Activated naive CD4-positive, alpha-beta T cell treated with anti-CD3 and anti-CD28 coated beads, Interleukin-2, amount 50 U/mL, for 72 hours (primary cell): ENCODE results near the gene DNAJC5. TPM values are rescaled to one million over a fixed set of nuclear protein-coding genes. Genes with fewer than 3 reads are reported as not detected.
"Not testable (repeated sequence)": the region's sequence is repeated elsewhere in the genome, so short reads cannot be mapped to it uniquely, and the experiment has no call there.

Source experiments
- ATAC-seq, 2 donors: fragments of 150-1000 bp; cut with Tn5 transposase; 2 replicates each; pipeline ENCODE4 v1.10.0; 2021; ENCODE audit warnings: mild to moderate bottlenecking in 2 of 2, moderate library complexity in 2 of 2
- DNase-seq, 2 donors: peaks; one replicate each; pipeline ENCODE4 v3.0.0; 2021 to 2022; ENCODE audit warnings: low spot score in 2 of 2
- H3K27ac Mint-ChIP-seq, 2 donors: one replicate each; pipeline ENCODE4 v1.8.0; 2022; ENCODE audit warnings: mild to moderate bottlenecking in 2 of 2, mixed read lengths in 2 of 2
- H3K36me3 Mint-ChIP-seq, 2 donors: one replicate each; pipeline ENCODE4 v1.8.0; 2022; ENCODE audit warnings: mixed read lengths in 2 of 2
- H3K9me3 Mint-ChIP-seq, 2 donors: one replicate each; pipeline ENCODE4 v1.8.0; 2022; ENCODE audit warnings: mixed read lengths in 2 of 2
- total RNA-seq, 2 donors: library from RNA; stranded (reverse); gene quantifications; one replicate each; pipeline ENCODE4 v1.2.3, GENCODE V29; 2022

Gene DNAJC5
- total RNA-seq, 2 donors from 2014 or later, result 30.7 to 41.9 TPM

GRCh38 chr20:63858393-63859165 is 36.3 kb upstream of the DNAJC5 start:
- ATAC-seq (no peak), DNase-seq (no peak)
- Mint-ChIP-seq H3K9me3 (no peaks in the 10 kb centered on the region), H3K36me3 (peaks cover 7% of the 10 kb centered on the region in 2 donors), H3K27ac (peak overlapping the region in 1 of 2 donors; percentile 82)

- DNase-seq (no peak), ATAC-seq (no peak)
- no peaks in the 10 kb centered on the region for H3K9me3 Mint-ChIP-seq
- H3K27ac Mint-ChIP-seq, result peak overlapping the region in 1 of 2 donors; percentile 82
- H3K36me3 Mint-ChIP-seq, result peaks cover 10 to 13% of the 10 kb centered on the region in 2 donors
These were observed 35.7 kb upstream of the DNAJC5 start for GRCh38 chr20:63859166-63859699.

- DNase-seq, result no peak
- ATAC-seq, result no peak
- H3K27ac Mint-ChIP-seq, result peak overlapping the region in 1 of 2 donors; percentile 84
- no peaks in the 10 kb centered on the region for H3K9me3 Mint-ChIP-seq
- H3K36me3 Mint-ChIP-seq, result peaks cover 12 to 16% of the 10 kb centered on the region in 2 donors
These were observed 34.4 kb upstream of the DNAJC5 start for GRCh38 chr20:63860325-63861051.

GRCh38 chr20:63861365-63861934 is 33.5 kb upstream of the DNAJC5 start, which contains the start of gene ABHD16B:
Gene ABHD16B (plus strand): TSS chr20:63861498. CDS start chr20:63861541, 43 bp downstream.
- H3K27ac Mint-ChIP-seq, result peak within 1 kb of the TSS in 1 of 2 donors; percentile 84
- peaks cover 20 to 23% of the 10 kb centered on the region in 2 donors for H3K36me3 Mint-ChIP-seq
- ATAC-seq, result no peak
- no peaks in the 10 kb centered on the region for H3K9me3 Mint-ChIP-seq
- no peak for DNase-seq

GRCh38 chr20:63861981-63862901 is 32.7 kb upstream of the DNAJC5 start:
- H3K9me3 Mint-ChIP-seq, result no peaks in the 10 kb centered on the region
- DNase-seq (no peak), ATAC-seq (no peak)
- H3K36me3 Mint-ChIP-seq, result peaks cover 20 to 23% of the 10 kb centered on the region in 2 donors
- no peak overlapping the region for H3K27ac Mint-ChIP-seq

GRCh38 chr20:63863021-63863797 is 31.7 kb upstream of the DNAJC5 start:
- peak overlapping the region; percentile 93 to 95 for H3K27ac Mint-ChIP-seq

GRCh38 chr20:63863798-63864544 is 31.0 kb upstream of the DNAJC5 start:
- Mint-ChIP-seq H3K27ac (peak overlapping the region; percentile 93 to 95), H3K9me3 (no peaks in the 10 kb centered on the region), H3K36me3 (peaks cover 20 to 23% of the 10 kb centered on the region in 2 donors)
- ATAC-seq (peak; percentile 70 to 79), DNase-seq (peak; percentile 74 to 90)

More at GRCh38 chr20:63863021-63863797, 31.7 kb upstream of the DNAJC5 start:
- Mint-ChIP-seq H3K9me3 (no peaks in the 10 kb centered on the region), H3K36me3 (peaks cover 20 to 23% of the 10 kb centered on the region in 2 donors)
- ATAC-seq, result no peak
- no peak for DNase-seq

- Mint-ChIP-seq H3K9me3 (no peaks in the 10 kb centered on the region), H3K27ac (peak overlapping the region; percentile 93 to 95), H3K36me3 (peaks cover 25 to 28% of the 10 kb centered on the region in 2 donors)
- DNase-seq (no peak), ATAC-seq (peak in 1 of 2 donors; percentile 5)
These were observed 30.4 kb upstream of the DNAJC5 start for GRCh38 chr20:63864545-63864977.

- H3K36me3 Mint-ChIP-seq, result peaks cover 26 to 28% of the 10 kb centered on the region in 2 donors
- ATAC-seq, result peak; percentile 86 to 90
These were observed 29.8 kb upstream of the DNAJC5 start, which contains the start of gene TPD52L2 for GRCh38 chr20:63864978-63865640. Gene TPD52L2 (plus strand): TSS chr20:63865270. CDS start chr20:63865366, 96 bp downstream.

GRCh38 chr20:63867042-63867441 is 27.9 kb upstream of the DNAJC5 start:
- ATAC-seq, H3K9me3 Mint-ChIP-seq, DNase-seq: not testable (repeated sequence)
- peak overlapping the region; percentile 55 to 93 for H3K27ac Mint-ChIP-seq
- peaks cover 26 to 35% of the 10 kb centered on the region in 2 donors for H3K36me3 Mint-ChIP-seq

More at GRCh38 chr20:63864978-63865640, 29.8 kb upstream of the DNAJC5 start, which contains the start of gene TPD52L2:
- DNase-seq, result peak; percentile 95 to 97
- no peaks in the 10 kb centered on the region for H3K9me3 Mint-ChIP-seq
- H3K27ac Mint-ChIP-seq, result peak within 1 kb of the TSS; percentile 93 to 95

GRCh38 chr20:63868264-63868663 is 26.7 kb upstream of the DNAJC5 start:
- H3K36me3 Mint-ChIP-seq, result peaks cover 23 to 36% of the 10 kb centered on the region in 2 donors
- H3K27ac Mint-ChIP-seq, result no peak overlapping the region
- H3K9me3 Mint-ChIP-seq, result no peaks in the 10 kb centered on the region
- ATAC-seq (no peak), DNase-seq (no peak)

GRCh38 chr20:63873477-63873971 is 21.4 kb upstream of the DNAJC5 start:
- peak in 1 of 2 donors; percentile 43 for DNase-seq
- no peaks in the 10 kb centered on the region for H3K9me3 Mint-ChIP-seq
- H3K27ac Mint-ChIP-seq, result peak overlapping the region; percentile 56 to 84
- ATAC-seq, result peak; percentile 98 to 99
- peaks cover 20 to 33% of the 10 kb centered on the region in 2 donors for H3K36me3 Mint-ChIP-seq

GRCh38 chr20:63874241-63874640 is 20.7 kb upstream of the DNAJC5 start:
- not testable (repeated sequence) for ATAC-seq, H3K27ac Mint-ChIP-seq, DNase-seq, H3K9me3 Mint-ChIP-seq
- H3K36me3 Mint-ChIP-seq, result peaks cover 19 to 31% of the 10 kb centered on the region in 2 donors
